Spinal cord (tissue), 10 donors: Measurements from ENCODE around the gene GPA33. TPM values are rescaled to one million over a fixed set of nuclear protein-coding genes. Genes with fewer than 3 reads are reported as not detected.

Source experiments
- DNase-seq, 6 donors: peaks; one replicate each; pipeline versions ENCODE4 v3.0.0 to v3.0.0-alpha.2; 2013 to 2015; ENCODE audit warnings: low spot score in 6 of 6, low read depth in 4 of 6
- H3K27ac ChIP-seq: one replicate; pipeline ENCODE4 v1.5.1; 2013; ENCODE audit warnings: low read depth, low read length, control low read depth
- H3K27me3 ChIP-seq: one replicate; pipeline ENCODE4 v1.6.1; 2013; ENCODE audit warnings: low read length; ENCODE audit not compliant: control insufficient read depth, insufficient read depth
- H3K36me3 ChIP-seq: one replicate; pipeline ENCODE4 v1.6.1; 2013; ENCODE audit warnings: low read length; ENCODE audit not compliant: control insufficient read depth, insufficient read depth
- H3K4me1 ChIP-seq: one replicate; pipeline ENCODE4 v1.6.1; 2013; ENCODE audit warnings: low read length; ENCODE audit not compliant: control insufficient read depth, insufficient read depth
- H3K4me3 ChIP-seq: one replicate; pipeline ENCODE4 v1.5.1; 2013; ENCODE audit warnings: low read depth, low read length, control low read depth
- H3K9me3 ChIP-seq: one replicate; pipeline ENCODE4 v1.6.1; 2013; ENCODE audit warnings: low read length; ENCODE audit not compliant: control insufficient read depth, insufficient read depth
- WGBS: methylation state at CpG from one replicate; pipeline ENCODE4 v1.1.5; 2013; ENCODE audit warnings: missing lambda C conversion rate; ENCODE audit not compliant: insufficient coverage; 5-methylcytosine and 5-hydroxymethylcytosine counted together
- polyA plus RNA-seq, 2 donors: library from polyadenylated mRNA; unstranded; fragments of 120-200 nt; gene quantifications; one replicate each; pipeline ENCODE4 v1.2.1, GENCODE V29; 2013; ENCODE audit not compliant: insufficient read length in 2 of 2
- small RNA-seq: library from RNA; depleted of rRNA; stranded (forward); fragments of <200 nt; gene quantifications from one replicate; pipeline ENCODE3, GENCODE V24; 2014; ENCODE audit warnings: low replicate concordance
- total RNA-seq, 2 donors: library from RNA; depleted of rRNA in 1 of 2; stranded (reverse); fragments of 120-200 nt in 1 of 2; fragments of >200 nt in 1 of 2; gene quantifications; one replicate each; pipeline versions ENCODE4 v1.2.3 to v1.2.4, GENCODE V29; 2013 to 2014
- donor health status: healthy.

The GPA33 gene
- total and polyA plus RNA-seq, 4 donors = 0.18 to 0.44 (median 0.24) TPM

GRCh38 chr1:167012570-167012969, 77.6 kb downstream of the GPA33 start:
- H3K36me3 ChIP-seq = no peaks in the 10 kb centered on the region
- no peaks in the 10 kb centered on the region for H3K4me1 ChIP-seq
- no peak overlapping the region for H3K27ac ChIP-seq
- 91% methylated on average over 2 of the region's 2 CpGs for WGBS
- H3K27me3 ChIP-seq = no peaks in the 10 kb centered on the region
- no peak for DNase-seq
- H3K4me3 ChIP-seq = no peak overlapping the region
- H3K9me3 ChIP-seq = no peaks in the 10 kb centered on the region

- Histone ChIP-seq H3K9me3 (no peaks in the 10 kb centered on the region), H3K4me3 (no peak overlapping the region), H3K4me1 (no peaks in the 10 kb centered on the region), H3K27me3 (no peaks in the 10 kb centered on the region), H3K27ac (no peak overlapping the region), H3K36me3 (no peaks in the 10 kb centered on the region)
- WGBS = no CpG with 5 or more reads among the region's 1 CpG
- no peak for DNase-seq
Observed at GRCh38 chr1:167011560-167012191, 78.5 kb downstream of the GPA33 start.

GRCh38 chr1:167003711-167004110, 86.5 kb downstream of the GPA33 start:
- no peaks in the 10 kb centered on the region for H3K27me3 ChIP-seq
- H3K36me3 ChIP-seq = no peaks in the 10 kb centered on the region
- no peak overlapping the region for H3K27ac ChIP-seq
- H3K4me1 ChIP-seq = no peaks in the 10 kb centered on the region
- H3K9me3 ChIP-seq = peaks cover 3% of the 10 kb centered on the region
- no CpG with 5 or more reads among the region's 2 CpGs for WGBS
- DNase-seq = no peak
- no peak overlapping the region for H3K4me3 ChIP-seq

Small RNAs within 50 kb of the gene (small RNA-seq; reads per million reads assigned to genes)
- 0.28 reads per million, percentile 24 among the genes with 10 or more reads in this experiment for gene RNA5SP65

Other genes starting within 250 kb of the GPA33 start
- gene TADA1, start 214.1 kb downstream of the GPA33 start, total RNA-seq = 10 to 100 TPM; 21.3 to 29.5 TPM
- 10 to 100 TPM; 26.6 to 30.0 TPM for gene TADA1, start 214.1 kb downstream of the GPA33 start, polyA plus RNA-seq
- 10 to 100 TPM; 18.8 to 27.6 TPM for gene ILDR2, start 114.8 kb downstream of the GPA33 start, total RNA-seq
- gene ILDR2, start 114.8 kb downstream of the GPA33 start, polyA plus RNA-seq = 10 to 100 TPM; 16.3 to 22.2 TPM
- 1 to 10 TPM; 1.5 to 2.8 TPM for gene MAEL, start 101.1 kb downstream of the GPA33 start, total RNA-seq
- gene MAEL, start 101.1 kb downstream of the GPA33 start, polyA plus RNA-seq = 1 to 10 TPM; 2.9 to 3.5 TPM
- under 1 TPM; 0.69 to 0.94 TPM for gene STYXL2, start 3.7 kb upstream of the GPA33 start, total RNA-seq
- gene STYXL2, start 3.7 kb upstream of the GPA33 start, polyA plus RNA-seq = 1 to 10 TPM; 1.0 to 1.2 TPM
- gene POU2F1, start 130.5 kb upstream of the GPA33 start, total RNA-seq = 10 to 100 TPM; 14.2 to 28.8 TPM
- 10 to 100 TPM; 17.2 to 17.4 TPM for gene POU2F1, start 130.5 kb upstream of the GPA33 start, polyA plus RNA-seq